Glomerular visceral epithelial cell (primary cell): ENCODE measurements around the gene DIS3L2.
A peak's percentile ranks its signal among the peaks of the same experiment; 100 is the strongest.
"Not testable (repeated sequence)": the region's sequence is repeated elsewhere in the genome, so short reads cannot be mapped to it uniquely, and the experiment has no call there.

Experiments used
- DNase-seq: peaks from one replicate; pipeline ENCODE4 v3.0.0-alpha.2; 2016; ENCODE audit errors: extremely low spot score

Gene DIS3L2

DNA sequence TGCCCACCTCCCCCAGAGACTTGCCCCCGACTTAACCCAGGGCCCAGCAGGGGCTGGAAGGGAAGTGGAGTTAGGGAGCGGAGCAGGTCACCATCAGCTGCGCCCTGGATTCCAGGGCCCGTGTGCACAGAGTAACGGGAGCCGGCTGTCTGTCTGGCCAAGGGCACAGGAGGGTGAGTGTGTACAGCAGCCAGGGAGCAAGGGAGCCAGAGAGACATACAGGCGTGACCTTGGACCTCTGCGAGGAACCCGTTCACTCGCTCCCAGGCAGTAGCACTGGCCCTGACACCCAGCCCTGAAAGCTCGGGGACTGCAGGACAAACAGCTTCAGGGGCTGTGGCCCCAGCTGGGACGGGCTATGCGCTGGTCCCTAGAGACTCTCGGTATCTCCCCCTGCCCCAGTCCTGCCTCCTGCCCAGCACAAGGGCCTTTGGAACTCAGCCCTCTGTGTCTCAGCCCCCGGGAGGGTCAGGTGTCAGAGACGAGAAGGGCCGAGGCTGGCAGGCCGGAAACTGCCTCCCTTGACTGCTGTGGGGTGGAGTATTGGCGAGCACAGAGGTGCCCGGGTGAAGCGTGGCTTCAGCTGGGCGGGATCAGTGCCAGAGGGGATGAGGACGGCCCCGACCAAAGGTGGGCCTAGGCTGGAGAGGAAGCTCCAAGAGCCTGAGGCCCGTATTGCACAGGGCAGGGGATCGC lies 370.9 kb downstream of the DIS3L2 start:
- not testable (repeated sequence) for DNase-seq

GRCh38 chr2:232332940-232333259 lies 371.4 kb downstream of the DIS3L2 start:
- DNase-seq, result no peak

GRCh38 chr2:232333361-232334135 lies 372.0 kb downstream of the DIS3L2 start:
- no peak for DNase-seq

DNA sequence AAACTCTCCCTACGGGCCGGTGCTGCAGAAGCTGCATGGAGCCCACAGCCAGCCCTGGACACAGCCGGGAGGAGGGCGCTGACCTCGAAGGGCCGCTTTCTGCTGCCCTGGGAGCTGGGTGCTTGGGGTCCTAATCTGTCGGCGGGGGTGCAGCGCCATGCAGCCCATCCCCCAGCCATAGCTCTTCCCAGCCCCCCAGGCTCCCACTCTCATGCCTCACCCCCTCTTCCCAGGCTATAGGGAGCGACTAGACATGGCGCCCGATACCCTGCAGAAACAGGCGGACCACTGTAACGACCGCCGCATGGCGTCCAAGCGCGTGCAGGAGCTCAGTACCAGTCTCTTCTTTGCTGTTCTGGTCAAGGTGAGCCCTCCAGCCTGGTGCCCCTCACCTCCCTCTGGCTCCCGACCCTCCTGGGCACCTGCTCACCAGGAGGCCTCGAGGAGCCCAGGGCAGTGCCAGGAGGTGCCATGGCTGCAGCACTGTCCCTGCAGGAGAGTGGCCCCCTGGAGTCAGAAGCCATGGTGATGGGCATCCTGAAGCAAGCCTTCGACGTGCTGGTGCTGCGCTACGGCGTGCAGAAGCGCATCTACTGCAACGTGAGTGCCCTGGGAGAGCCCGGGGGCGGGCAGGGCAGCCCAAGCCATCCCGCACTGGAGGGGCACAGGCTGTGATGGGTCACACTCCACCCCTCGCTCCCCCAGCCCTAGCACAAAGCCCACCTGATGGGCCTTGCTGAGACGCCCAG lies 372.8 kb downstream of the DIS3L2 start:
- not testable (repeated sequence) for DNase-seq

GRCh38 chr2:232334885-232335205 lies 373.3 kb downstream of the DIS3L2 start:
- DNase-seq, result not testable (repeated sequence)

DNA sequence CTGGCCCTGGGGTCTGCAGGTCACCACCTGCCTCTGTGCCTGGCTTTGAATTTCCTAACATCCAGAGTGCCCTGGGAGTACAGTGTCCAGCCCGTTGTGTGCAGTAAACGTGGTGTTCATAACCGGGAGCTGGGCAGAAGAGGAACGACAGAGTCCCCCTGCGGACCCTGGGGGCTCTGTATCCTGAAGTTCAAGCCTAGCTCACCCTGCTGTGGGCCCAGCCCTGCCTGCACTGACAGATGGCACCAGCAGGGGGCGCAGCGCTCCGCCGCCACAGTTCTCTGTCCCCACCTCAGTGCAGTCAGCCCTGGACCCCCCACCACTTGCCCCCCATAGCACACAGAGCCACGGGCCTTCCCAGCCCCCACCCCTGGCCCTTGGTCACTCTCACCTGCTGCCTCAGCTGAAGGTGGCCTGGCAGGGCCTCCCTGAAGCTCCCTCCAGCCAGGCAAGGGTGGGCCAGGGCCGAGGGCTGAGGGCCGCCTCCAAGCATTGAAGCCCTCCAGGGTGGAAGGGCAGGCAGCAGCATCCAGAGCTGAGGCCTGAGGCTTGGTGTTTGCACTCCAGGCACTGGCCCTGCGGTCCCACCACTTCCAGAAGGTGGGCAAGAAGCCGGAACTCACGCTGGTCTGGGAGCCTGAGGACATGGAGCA lies 373.8 kb downstream of the DIS3L2 start:
- not testable (repeated sequence) for DNase-seq

DNA sequence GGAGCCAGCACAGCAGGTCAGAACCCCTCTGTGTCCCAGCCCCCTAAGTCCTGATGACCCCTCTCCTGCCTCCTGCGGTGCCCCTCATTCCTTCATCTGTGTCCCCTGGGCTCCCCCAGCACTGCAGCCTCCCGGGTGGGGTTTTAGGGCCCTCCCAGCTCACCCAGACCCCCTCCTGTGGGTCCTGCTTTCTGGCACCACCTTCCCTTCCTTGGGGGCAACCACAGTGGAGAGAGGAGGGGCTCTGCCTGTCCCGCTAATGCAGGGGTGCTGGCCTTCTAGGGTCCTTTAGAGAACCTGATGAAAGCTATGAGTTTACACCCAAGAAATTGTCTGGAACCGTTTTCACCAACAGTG lies 374.3 kb downstream of the DIS3L2 start:
- DNase-seq, result no peak

DNA sequence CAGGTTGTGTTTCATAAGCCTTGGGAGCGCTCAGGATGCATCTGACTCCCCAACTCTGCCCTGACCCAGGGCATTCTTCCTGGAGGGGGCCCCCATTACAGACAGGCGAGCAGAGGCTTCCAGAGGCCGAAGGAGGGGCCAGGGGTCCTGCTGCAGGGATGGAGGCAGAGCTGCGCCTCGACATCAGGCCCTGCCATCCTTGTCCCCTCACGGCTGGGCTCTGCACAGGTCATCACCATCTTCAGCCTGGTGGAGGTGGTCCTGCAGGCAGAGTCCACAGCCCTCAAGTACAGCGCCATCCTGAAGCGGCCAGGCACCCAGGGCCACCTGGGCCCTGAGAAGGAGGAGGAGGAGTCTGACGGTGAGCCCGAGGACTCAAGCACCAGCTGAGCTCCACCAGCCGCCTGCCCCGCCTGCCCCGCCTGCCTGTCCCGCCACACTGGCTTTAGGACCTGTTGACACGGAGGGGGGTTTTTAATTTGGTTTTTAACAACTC lies 374.8 kb downstream of the DIS3L2 start:
- no peak for DNase-seq

GRCh38 chr2:232336981-232337720 lies 375.6 kb downstream of the DIS3L2 start:
- no peak for DNase-seq

- DNase-seq, result not testable (repeated sequence)
Observed at GRCh38 chr2:232338094-232338758, 376.7 kb downstream of the DIS3L2 start.

GRCh38 chr2:232338759-232339106 lies 377.2 kb downstream of the DIS3L2 start:
- DNase-seq, result no peak

DNA sequence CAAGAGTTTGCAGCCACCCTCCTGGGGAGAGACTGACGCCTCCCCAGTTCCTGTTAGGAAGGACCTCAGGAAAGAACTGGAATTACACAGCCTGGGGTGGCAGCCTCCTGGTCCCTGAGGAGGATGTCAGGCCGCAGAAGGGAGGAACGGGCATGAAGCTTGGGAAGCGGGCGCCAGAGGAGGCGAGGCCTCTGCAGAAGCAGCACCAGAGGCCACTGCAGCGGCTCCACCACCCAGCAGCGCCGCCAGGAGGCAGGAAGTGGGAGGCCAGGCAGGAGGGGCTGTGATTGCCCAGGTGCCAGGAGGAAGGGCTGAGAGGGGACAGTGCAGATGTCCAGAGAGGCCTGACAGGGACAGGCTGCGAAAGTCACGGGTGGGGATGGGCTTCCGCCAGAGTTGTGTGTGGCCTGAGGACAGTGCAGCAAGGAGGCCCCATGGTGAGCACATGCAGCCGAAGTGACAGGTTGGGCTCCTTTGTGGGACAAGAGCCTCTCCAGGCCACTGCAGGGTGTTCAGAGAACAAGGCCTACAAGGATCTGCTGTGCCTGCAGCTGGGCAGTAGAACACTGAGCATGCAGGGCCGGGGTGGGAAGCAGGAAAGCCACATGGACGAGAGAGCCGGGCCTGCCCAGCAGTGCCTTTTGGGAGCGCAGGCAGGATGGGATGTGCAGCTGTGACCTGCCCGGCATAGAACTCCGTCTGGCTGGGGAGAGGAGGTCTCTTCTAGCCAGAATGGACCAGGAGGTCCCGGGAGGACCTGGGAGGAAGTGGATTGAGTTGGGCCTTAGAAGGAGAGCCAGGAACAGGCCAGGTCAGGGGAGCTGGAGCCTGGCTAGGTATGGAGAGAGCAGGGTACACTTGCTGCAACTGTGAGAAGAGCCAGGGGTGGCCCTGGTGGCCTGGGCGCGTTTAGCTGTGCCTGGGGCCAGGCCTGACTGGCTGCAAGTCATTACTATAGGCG lies 377.9 kb downstream of the DIS3L2 start:
- DNase-seq, result no peak

- DNase-seq, result no peak
Observed at GRCh38 chr2:232340171-232340935, 378.8 kb downstream of the DIS3L2 start.

GRCh38 chr2:232341061-232341738 lies 379.7 kb downstream of the DIS3L2 start:
- no peak for DNase-seq

GRCh38 chr2:232341739-232342126 lies 380.2 kb downstream of the DIS3L2 start:
- DNase-seq, result no peak

DNA sequence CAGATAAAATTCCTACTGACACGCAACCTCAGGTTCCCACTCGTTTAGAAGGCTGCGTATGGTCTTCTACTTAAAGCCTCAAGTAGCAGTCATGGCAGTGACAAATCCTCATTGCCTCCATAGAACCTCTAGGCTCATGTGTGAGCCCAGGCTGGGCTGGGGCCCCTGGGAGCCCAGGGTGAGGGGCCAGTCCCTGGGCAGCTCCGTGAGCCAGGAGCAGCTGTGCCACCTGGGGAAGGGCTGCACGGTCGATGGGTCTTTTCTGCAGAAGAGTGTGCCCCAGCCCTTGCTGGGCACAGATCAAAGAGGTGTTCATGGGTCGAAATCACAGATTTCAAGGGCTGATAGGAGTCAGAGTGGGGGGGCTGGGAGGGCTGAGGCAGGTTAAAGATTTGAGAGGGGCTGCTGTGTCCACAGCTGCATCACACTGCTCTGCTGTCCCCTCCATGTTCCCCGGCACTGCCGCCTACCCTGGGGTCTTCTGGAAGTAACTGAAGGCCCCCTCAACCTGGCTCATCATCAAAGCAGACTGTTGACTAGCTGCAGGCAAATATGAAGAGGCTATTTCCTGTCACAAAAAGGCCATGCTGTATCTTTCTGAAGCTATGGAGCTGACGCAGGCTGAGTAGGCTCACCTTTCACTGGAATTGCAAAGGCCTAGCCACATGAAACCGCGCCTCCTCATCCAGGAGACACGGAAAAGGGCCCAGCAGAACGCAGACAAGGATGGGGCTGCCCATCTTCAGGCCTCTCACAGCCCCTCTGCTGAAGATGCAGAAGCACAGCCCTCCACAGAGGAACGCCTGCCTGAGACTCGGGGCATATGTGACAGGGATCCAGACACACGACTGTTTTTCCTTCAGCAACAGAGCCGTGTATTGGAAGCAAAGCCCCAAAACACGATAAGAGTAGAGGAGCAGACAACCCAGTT lies 381.4 kb downstream of the DIS3L2 start:
- no peak for DNase-seq

- DNase-seq, result peak; percentile 39
Observed at GRCh38 chr2:232343821-232344220, 382.3 kb downstream of the DIS3L2 start.
